HG02759 (cell line): ENCODE data around the gene FAIM2.

ENCODE experiments used
- ATAC-seq: cut with Tn5 transposase; IDR thresholded peaks from one replicate; pipeline ENCODE4 v1.9.1; 2021; ENCODE audit warnings: mild to moderate bottlenecking, moderate library complexity; ENCODE audit not compliant: unreplicated experiment

Gene FAIM2

GRCh38 chr12:49827401-49828099 is 76.2 kb downstream of the FAIM2 start:
- ATAC-seq, result peak; percentile 9

GRCh38 chr12:49827051-49827400 is 76.7 kb downstream of the FAIM2 start:
- no peak for ATAC-seq

GRCh38 chr12:49825971-49826421 is 77.7 kb downstream of the FAIM2 start:
- ATAC-seq, result no peak

- ATAC-seq, result no peak
Measured at GRCh38 chr12:49825360-49825970, 78.2 kb downstream of the FAIM2 start.

- no peak for ATAC-seq
Measured at GRCh38 chr12:49824895-49825294, 78.8 kb downstream of the FAIM2 start.

GRCh38 chr12:49824416-49824815 is 79.3 kb downstream of the FAIM2 start:
- no peak for ATAC-seq

GRCh38 chr12:49823951-49824350 is 79.7 kb downstream of the FAIM2 start:
- ATAC-seq, result no peak

GRCh38 chr12:49823350-49823749 is 80.3 kb downstream of the FAIM2 start:
- ATAC-seq, result no peak

GRCh38 chr12:49821373-49822287 is 82.1 kb downstream of the FAIM2 start:
- no peak for ATAC-seq

- ATAC-seq, result no peak
Measured at GRCh38 chr12:49819786-49820185, 83.9 kb downstream of the FAIM2 start.

- no peak for ATAC-seq
Measured at GRCh38 chr12:49818241-49818895, 85.3 kb downstream of the FAIM2 start.
